C4-2B (cell line): ENCODE measurements around the gene SGCG.

Source experiments
- ZFX ChIP-seq: fragments of 450-650 bp; IDR thresholded peaks from 2 replicates; pipeline ENCODE4 v1.6.1; 2017
- TF ChIP-seq, protein P1 (sequence below): fragments of 450-650 bp; conservative IDR thresholded peaks from 2 replicates; pipeline ENCODE4 v1.5.1; 2017; ENCODE audit warnings: mild to moderate bottlenecking

DNA sequence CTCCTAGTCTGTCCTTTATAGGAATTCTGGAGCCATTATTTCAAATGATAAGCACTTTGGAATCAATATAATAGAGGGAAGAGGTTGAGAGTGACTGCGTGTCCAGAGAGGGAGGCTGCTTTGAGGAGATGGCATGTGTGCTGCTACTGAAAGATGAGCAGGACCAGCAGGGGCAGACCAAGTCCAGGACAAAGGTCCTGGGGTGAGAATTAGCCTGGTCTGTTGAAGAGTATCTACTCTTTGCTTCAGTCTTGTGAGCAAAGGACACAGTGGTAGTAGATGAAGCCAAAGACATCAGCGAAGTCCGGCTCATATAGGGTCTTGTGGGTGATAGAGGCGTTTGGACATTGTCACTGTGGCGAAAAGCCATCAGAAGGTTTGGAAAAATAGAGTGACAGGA is 21.1 kb downstream of the SGCG start:
- TF ChIP-seq, protein P1, sequence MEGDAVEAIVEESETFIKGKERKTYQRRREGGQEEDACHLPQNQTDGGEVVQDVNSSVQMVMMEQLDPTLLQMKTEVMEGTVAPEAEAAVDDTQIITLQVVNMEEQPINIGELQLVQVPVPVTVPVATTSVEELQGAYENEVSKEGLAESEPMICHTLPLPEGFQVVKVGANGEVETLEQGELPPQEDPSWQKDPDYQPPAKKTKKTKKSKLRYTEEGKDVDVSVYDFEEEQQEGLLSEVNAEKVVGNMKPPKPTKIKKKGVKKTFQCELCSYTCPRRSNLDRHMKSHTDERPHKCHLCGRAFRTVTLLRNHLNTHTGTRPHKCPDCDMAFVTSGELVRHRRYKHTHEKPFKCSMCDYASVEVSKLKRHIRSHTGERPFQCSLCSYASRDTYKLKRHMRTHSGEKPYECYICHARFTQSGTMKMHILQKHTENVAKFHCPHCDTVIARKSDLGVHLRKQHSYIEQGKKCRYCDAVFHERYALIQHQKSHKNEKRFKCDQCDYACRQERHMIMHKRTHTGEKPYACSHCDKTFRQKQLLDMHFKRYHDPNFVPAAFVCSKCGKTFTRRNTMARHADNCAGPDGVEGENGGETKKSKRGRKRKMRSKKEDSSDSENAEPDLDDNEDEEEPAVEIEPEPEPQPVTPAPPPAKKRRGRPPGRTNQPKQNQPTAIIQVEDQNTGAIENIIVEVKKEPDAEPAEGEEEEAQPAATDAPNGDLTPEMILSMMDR, result no peak
- TF ChIP-seq ZFX, result no peak
